Fibroblast of skin of scalp (primary cell): Measurements from ENCODE around the gene PDCD1.
"Not testable (repeated sequence)": the region's sequence is repeated elsewhere in the genome, so short reads cannot be mapped to it uniquely, and the experiment has no call there.

Source experiments
- DNase-seq: peaks from one replicate; pipeline ENCODE4 v3.0.0-alpha.2; 2013

The PDCD1 gene

DNA sequence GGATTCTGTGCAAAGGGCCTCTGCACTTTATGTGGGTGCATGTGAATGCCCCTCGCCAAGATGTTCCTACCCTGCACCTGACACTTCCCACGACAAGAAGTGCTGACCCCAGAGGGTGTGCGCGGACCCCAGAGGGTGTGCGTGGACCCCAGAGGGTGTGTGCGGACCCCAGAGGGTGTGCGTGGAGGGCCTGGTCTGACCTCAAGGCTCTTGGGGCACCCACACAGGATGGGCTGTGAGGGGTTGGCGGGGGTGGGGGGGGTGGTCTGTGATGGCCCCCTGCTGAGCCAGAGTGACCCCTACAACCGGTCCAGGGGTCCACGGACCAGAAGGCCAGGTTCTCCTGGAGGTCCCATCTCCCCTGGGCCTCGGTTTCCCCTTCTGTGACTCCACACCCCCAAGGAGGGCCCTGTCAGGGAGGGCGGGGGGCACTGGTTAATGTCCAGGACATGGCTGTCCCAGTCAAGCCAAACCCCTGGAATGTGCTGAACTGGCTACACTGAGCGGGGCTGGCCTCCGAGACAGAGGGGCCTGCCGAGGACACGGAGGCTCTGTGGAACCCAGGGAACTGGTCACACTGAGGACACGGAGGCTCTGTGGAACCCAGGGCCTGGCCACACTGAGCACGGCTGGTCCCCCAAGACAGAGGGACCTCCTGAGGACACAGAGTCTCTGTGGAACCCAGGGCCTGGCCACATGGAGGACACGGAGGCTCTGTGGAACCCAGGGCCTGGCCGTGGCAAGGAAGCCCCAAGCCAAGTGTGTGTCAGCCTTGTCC is 46.6 kb downstream of the PDCD1 start:
- DNase-seq, result no peak

DNA sequence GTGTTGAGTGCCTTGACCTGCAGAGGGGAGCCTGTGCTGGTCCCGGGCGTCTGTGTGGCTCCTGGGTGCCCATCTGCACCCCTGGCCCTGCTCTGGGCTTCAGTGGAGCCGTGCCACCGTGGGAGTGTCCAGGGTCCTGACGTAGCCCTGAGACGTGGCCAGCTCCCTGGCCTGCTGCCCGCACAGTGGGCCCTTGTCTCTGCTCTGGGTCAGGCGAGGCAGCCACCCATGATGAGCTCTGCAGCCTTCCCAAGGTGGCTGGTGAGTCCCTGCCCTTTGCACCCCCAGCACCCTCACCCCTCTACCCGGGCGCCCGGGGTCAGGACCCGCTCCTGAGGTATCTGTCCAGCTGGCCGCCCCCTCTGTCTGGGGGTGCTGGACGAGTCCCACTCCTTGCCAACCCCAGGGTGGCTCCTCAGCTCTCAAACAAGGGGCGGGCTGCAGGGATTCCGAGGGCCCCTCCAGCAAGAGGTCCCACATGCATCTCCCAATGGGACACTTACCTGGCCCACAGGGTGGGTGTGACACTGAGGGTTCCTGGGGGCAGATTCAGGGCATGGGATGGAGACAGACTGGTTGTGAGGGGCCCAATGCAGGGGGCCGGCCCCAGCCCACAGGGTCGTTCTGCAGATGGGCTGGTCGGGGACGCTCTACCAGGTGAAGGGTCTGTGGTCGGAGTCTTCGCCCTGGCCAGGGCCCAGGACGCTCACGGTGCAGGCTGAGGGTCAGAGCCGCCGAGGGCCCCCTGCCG is 47.3 kb downstream of the PDCD1 start:
- no peak for DNase-seq

DNA sequence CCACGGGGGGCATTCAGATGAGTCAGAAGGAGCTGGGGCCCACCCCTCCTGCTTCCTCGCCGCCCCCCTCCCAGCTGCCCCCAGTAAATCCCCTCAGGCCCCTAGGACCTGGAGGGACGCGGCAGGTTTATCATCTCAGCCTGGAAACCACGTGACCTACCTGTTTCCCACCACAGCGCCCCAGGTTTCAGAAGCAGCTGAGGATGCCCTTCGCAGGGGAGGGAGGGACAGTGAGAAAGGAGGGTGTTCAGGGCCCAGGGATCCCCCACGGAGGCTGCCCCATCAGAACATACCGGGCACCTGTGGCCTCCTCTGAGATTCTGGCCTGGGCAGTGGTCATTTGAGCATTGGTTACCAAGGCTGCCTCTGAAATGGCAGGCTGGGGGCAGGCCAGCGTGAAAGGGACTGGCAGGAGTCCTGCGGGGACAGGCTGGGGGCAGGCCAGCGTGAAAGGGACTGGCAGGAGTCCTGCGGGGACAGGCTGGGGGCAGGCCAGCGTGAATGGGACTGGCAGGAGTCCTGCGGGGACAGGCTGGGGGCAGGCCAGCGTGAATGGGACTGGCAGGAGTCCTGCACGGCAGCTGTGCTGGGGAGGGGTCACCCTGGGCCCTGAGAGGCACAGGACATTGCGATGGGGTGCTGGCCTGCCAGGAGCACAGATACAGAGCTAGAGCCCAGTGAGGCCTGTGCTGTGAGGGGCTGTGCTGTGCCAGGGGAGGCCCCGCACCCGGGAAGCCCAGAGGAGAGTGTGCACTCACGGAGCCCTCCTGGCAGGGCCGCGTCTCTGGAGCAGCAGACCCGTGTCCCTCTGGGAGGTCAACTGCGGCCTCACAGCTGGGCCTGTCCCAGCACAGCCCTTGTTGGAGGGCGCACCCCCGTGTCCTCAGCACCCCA is 48.1 kb downstream of the PDCD1 start:
- DNase-seq, result no peak

GRCh38 chr2:241809383-241810306 is 49.0 kb downstream of the PDCD1 start:
- DNase-seq, result no peak

DNA sequence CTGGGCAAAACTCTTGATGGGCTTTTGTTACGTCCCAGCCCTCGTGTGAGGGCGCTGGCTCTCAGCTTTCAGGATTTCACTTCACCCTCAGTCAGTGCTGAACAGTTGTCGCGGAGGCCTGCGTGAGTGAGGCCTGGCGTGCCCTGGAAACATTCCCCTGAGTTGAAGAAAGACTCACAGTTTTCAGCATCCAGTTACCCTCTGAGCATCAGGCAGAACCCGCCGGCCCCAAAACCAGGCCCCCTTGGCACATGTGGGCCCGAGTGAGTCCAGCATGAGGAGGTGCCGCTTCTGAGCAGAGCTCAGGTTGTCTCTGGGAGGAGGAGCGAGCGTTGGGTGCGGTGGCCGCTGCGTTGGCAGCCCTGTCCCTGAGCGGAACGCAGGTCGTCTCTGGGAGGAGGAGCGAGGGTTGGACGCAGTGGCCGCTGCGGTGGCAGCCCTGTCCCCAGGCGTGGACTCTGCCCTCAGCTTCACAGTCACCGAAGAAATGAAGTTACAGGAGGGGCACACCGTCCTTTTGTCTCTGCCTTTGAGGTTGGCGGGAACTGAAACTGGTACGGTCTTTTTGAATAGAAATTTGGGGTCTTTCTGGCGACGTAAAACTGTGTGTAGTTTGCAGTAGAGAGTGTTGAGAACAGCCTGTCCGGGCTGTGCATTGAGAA is 49.8 kb downstream of the PDCD1 start, which contains the start of gene NEU4:
NEU4 (plus strand) TSS at position 473 of the 662 bp plus-strand sequence. CDS start 5,292 bp downstream, outside the sequence.
- DNase-seq, result no peak

GRCh38 chr2:241808051-241808720 is 50.5 kb downstream of the PDCD1 start:
- peak; percentile 4 for DNase-seq

- DNase-seq, result not testable (repeated sequence)
Observed at GRCh38 chr2:241806217-241806616, 52.5 kb downstream of the PDCD1 start.

DNA sequence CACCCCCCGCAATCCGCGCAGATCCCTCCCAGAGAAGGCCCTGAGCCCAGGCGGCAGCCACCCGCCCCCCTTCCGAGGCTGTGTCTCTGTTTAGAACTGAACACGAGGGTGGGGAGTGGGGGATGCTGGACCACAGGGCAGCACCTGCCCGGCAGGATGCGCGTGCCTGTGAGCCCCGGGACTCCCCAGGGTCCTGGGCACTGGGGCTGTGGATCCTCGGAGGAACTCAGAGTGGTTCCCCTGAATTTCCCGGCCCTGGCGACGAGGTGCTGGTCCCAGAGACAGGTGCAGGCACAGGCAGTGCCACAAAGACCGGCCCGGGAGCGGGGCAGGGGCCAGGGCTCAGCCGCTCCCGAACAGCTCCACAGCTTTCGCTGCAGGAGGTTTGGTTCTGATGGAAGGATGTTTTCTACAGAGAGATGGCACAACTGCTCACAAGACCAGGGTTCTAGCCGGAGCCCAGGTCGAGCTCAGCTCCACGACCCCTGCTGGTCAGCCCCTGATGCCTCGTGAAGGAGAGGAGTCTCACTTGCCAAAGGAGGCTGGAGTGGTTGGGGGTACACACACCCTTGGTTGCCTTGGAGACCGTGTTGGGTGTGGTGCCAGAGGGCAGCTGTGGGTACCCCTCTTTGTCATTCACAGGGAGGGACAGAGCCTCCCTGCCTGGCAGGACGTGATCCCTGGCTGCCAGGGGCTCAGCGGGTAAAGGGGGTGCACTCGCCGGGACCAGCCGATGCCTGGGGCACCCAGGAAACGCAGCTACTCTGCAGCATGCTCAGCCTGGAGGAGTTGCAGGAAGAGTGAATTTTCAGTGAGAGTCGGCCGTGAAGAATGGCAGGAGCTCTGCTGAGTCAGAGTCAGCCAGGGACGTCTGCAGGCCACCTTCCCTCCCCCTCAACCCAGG is 54.1 kb downstream of the PDCD1 start:
- peak; percentile 51 for DNase-seq

- DNase-seq, result peak; percentile 43
Observed at GRCh38 chr2:241803387-241804325, 55.0 kb downstream of the PDCD1 start.

GRCh38 chr2:241802421-241803318 is 56.0 kb downstream of the PDCD1 start:
- no peak for DNase-seq

- no peak for DNase-seq
Observed at GRCh38 chr2:241801611-241802420, 56.9 kb downstream of the PDCD1 start.

GRCh38 chr2:241800198-241800903 is 58.3 kb downstream of the PDCD1 start:
- DNase-seq, result not testable (repeated sequence)
